Activated CD8-positive, alpha-beta memory T cell treated with anti-CD3 and anti-CD28 coated beads, Interleukin-2, amount 10 ng/mL, durations not matched to agents 7 days and 5 days (primary cell): Measurements from ENCODE around the gene TRIM41. TPM values are rescaled to one million over a fixed set of nuclear protein-coding genes. Genes with fewer than 3 reads are reported as not detected.

ENCODE experiments used
- ATAC-seq: fragments of 150-1000 bp; cut with Tn5 transposase; one replicate; pipeline ENCODE4 v1.10.0; 2021; ENCODE audit warnings: moderate library complexity
- CTCF ChIA-PET: fragments of 350-600 bp; sonication (Branson Sonifier 250); formaldehyde crosslinking; loops from one replicate; lab custom pipeline; 2021; ENCODE audit warnings: antibody characterized with exemption; lab: Charles Lee
- DNase-seq: peaks from one replicate; pipeline ENCODE4 v3.0.0-alpha.2; 2020
- H3K27ac Mint-ChIP-seq: one replicate; pipeline ENCODE4 v1.8.0; 2021; ENCODE audit warnings: mild to moderate bottlenecking, mixed read lengths
- H3K27me3 Mint-ChIP-seq: one replicate; pipeline ENCODE4 v1.8.0; 2021; ENCODE audit warnings: mixed read lengths
- H3K36me3 Mint-ChIP-seq: one replicate; pipeline ENCODE4 v1.8.0; 2021; ENCODE audit warnings: mild to moderate bottlenecking, mixed read lengths
- H3K4me1 Mint-ChIP-seq: one replicate; pipeline ENCODE4 v1.8.0; 2021; ENCODE audit warnings: mixed read lengths
- H3K4me3 Mint-ChIP-seq: one replicate; pipeline ENCODE4 v1.8.0; 2021; ENCODE audit warnings: mild to moderate bottlenecking, moderate library complexity, mixed read lengths
- H3K9me3 Mint-ChIP-seq: one replicate; pipeline ENCODE4 v1.8.0; 2022; ENCODE audit warnings: low read depth, mixed read lengths
- total RNA-seq, 2 experiments: library from RNA; stranded (reverse); gene quantifications; one replicate each; pipeline ENCODE4 v1.2.3, GENCODE V29; 2021

TRIM41 gene
- total RNA-seq, 2 experiments from 2014 or later = 40.7 to 44.9 TPM

DNA sequence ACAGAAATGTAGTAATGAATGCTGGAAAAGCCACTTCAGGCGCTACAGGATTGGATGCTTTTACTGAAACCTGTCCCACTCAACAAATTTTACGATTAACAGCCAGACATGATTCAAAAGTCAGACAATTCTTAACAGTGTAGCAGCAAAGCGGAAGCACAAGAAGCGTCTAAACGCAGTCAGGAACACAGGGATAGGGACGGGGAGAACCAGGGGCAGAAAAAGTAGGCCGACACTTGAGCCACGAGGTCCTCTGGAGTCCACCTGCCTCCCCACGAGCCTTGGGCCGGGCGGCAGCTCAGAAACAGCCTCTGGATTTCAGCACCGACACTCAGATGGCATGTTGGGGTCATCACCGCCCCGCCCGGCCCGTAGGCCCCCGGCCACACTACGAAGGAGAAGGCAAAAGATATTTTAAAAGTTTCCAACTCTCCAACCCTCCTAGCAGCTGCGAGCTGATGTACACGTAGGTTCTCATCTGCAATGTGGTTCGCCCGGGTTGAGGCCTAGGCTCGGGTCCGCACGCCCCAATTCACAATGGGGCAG lies 20.0 kb downstream of the TRIM41 start:
- Mint-ChIP-seq H3K27me3 (no peaks in the 10 kb centered on the region), H3K36me3 (peaks cover 57% of the 10 kb centered on the region), H3K9me3 (no peaks in the 10 kb centered on the region), H3K27ac (peak overlapping the region; percentile 95), H3K4me1 (peaks cover 62% of the 10 kb centered on the region), H3K4me3 (peak overlapping the region; percentile 94)
- ATAC-seq (no peak), DNase-seq (no peak)
- CTCF ChIA-PET = interaction anchor here (0.8 to 2.7 kb wide), 5 partner anchors 8 to 20 kb away, joined by 3 to 18 read pairs (median 6); partner anchors contain the start of genes TRIM41 and TRIM52

DNA sequence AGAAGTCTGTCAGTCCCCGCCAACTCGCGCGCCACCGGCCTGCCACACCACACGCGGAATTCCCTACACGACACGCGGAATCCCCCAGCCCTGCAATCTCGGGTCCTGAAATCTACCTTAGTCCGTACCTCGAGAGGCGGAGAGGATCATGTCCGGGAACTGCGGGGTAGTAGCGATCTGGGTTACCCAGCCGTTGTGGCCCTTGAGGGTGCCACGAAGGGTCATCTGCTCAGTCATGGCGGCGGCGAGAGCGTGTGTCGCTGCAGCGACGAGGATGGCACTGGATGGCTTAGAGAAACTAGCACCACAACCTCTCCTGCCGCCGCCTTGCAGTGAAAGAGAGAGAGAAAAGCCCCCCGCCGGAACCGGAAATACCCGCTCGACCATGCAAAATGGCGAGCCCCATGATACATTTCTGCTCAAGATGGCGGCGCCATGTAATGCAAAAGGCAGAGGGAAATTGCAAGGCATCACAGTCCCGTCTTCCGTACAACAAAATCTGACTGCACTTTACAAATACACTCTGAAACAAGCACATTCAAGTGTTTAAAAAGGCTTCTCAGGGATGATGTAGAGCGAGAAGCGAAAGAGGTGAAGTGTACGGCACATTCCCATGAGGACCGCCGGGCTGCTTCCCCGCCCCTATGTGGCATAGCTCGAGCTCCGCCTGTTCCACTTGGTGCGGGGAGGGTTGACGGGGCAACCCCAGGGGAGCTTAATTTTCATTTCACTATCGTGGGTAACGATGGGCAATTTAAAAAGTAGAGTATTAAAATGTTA lies 20.7 kb downstream of the TRIM41 start, which contains the start of gene RACK1:
TSS of gene RACK1 (minus strand) at position 343 of the 780 bp plus-strand sequence. CDS start at position 237, 106 bp downstream.
- ATAC-seq (peak; percentile 70), DNase-seq (peak; percentile 94)
- peak within 1 kb of the TSS; percentile 94 for H3K4me3 Mint-ChIP-seq
- H3K9me3 Mint-ChIP-seq = no peaks in the 10 kb centered on the region
- peaks cover 53% of the 10 kb centered on the region for H3K36me3 Mint-ChIP-seq
- H3K27me3 Mint-ChIP-seq = no peaks in the 10 kb centered on the region
- CTCF ChIA-PET = interaction anchor here (0.8 to 2.3 kb wide), 11 partner anchors 9 to 84 kb away, joined by 3 to 13 read pairs (median 3); partner anchors contain the start of genes TRIM41 and TRIM52
- H3K4me1 Mint-ChIP-seq = peaks cover 61% of the 10 kb centered on the region
- peak within 1 kb of the TSS; percentile 98 for H3K27ac Mint-ChIP-seq

DNA sequence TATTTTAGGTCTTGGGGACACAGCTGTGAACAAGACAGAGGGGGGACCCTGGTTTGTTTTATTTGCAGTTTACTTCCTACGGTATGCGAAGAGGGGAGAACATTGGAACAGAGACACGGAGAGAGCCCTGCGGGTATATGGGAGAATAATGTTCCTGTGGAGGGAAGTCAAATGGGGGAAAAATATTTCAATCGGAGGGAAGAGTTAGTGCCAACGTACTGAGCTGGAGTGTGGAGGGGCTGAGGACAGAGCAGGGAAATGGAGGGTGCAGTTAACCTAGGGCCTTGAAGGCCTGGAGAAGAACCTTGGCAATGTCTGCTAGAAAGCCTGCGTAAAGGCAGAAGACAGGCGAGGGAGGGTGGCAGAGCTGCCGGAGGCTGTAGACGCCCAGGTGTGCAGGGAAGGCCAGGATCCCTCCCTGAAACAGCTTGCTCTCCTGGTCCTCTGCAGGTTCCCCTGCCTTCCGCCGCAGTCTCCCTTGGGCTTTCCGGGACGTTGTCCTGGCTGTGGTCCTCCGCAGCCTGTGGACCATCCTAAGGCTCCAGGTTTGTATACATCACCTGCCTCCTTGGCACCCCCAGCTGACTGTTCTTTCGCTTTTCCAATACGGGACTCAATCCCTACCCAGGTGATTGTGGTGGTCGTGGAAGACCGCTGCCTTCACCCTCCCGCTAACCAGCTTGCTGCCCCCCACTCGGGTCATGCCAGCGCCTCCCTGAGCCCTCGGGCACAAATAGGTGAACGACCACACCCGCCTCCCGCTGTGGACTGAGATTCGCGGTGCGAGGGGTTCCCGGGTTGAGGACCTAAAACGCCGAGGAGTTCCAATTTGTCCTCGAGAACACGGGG lies 22.6 kb downstream of the TRIM41 start:
- ATAC-seq (no peak), DNase-seq (no peak)
- H3K9me3 Mint-ChIP-seq = no peaks in the 10 kb centered on the region
- peaks cover 65% of the 10 kb centered on the region for H3K4me1 Mint-ChIP-seq
- peak overlapping the region; percentile 94 for H3K4me3 Mint-ChIP-seq
- H3K36me3 Mint-ChIP-seq = peaks cover 45% of the 10 kb centered on the region
- CTCF ChIA-PET = interaction anchor here (0.7 to 8.5 kb wide), 6 partner anchors 9 to 61 kb away, joined by 3 to 49 read pairs (median 3); partner anchors contain the start of gene TRIM52
- H3K27me3 Mint-ChIP-seq = no peaks in the 10 kb centered on the region
- H3K27ac Mint-ChIP-seq = peak overlapping the region; percentile 98

GRCh38 chr5:181246276-181247049 lies 23.4 kb downstream of the TRIM41 start:
- Mint-ChIP-seq H3K9me3 (no peaks in the 10 kb centered on the region), H3K4me1 (peaks cover 62% of the 10 kb centered on the region), H3K4me3 (peak overlapping the region; percentile 94), H3K36me3 (peaks cover 40% of the 10 kb centered on the region), H3K27ac (peak overlapping the region; percentile 98), H3K27me3 (no peaks in the 10 kb centered on the region)
- CTCF ChIA-PET = interaction anchor here (8.5 kb wide), 1 partner anchor 14 kb away, joined by 49 read pairs; the partner anchor contains the start of gene TRIM52
- ATAC-seq (peak; percentile 62), DNase-seq (peak; percentile 89)

DNA sequence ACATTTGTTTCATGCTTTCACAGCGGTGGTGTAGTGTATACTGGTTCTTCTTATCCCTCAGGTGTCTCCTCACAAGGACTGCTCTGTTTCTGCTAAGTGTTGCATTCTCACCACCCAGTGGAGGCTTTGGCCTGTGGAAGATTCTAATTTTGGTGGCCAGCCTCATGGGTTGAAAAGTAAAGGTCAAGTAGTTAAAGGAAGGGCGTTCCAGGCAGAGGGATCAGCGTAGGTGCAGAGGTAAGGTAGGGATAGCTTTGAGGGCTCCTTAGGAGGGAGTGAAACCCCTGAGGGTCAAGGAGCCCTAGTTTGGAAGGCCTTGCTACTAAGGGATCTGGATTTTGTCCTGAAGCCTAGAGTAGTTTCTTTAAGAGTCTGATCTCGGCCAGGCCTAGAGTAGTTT lies 25.2 kb downstream of the TRIM41 start:
- H3K4me1 Mint-ChIP-seq = peaks cover 63% of the 10 kb centered on the region
- CTCF ChIA-PET = interaction anchor here (0.8 to 8.5 kb wide), 4 partner anchors 12 to 64 kb away, joined by 3 to 49 read pairs (median 4); partner anchors contain the start of gene TRIM52
- H3K9me3 Mint-ChIP-seq = no peaks in the 10 kb centered on the region
- H3K27ac Mint-ChIP-seq = peak overlapping the region; percentile 98
- peak overlapping the region; percentile 94 for H3K4me3 Mint-ChIP-seq
- no peak for DNase-seq
- ATAC-seq = no peak
- no peaks in the 10 kb centered on the region for H3K27me3 Mint-ChIP-seq
- peaks cover 28% of the 10 kb centered on the region for H3K36me3 Mint-ChIP-seq

- peaks cover 78% of the 10 kb centered on the region for H3K4me1 Mint-ChIP-seq
- no peaks in the 10 kb centered on the region for H3K9me3 Mint-ChIP-seq
- DNase-seq (no peak), ATAC-seq (no peak)
- H3K4me3 Mint-ChIP-seq = no peak overlapping the region
- CTCF ChIA-PET = interaction anchor here (1.5 to 1.8 kb wide), 2 partner anchors 10 to 71 kb away, joined by 3 to 8 read pairs; no protein-coding TSS in a partner anchor
- no peaks in the 10 kb centered on the region for H3K27me3 Mint-ChIP-seq
- peaks cover 44% of the 10 kb centered on the region for H3K36me3 Mint-ChIP-seq
- H3K27ac Mint-ChIP-seq = no peak overlapping the region
Observed at GRCh38 chr5:181255276-181255675, 32.2 kb downstream of the TRIM41 start.

GRCh38 chr5:181255836-181256578 lies 32.9 kb downstream of the TRIM41 start:
- DNase-seq = no peak
- Mint-ChIP-seq H3K27ac (peak overlapping the region; percentile 35), H3K4me1 (peaks cover 73% of the 10 kb centered on the region), H3K36me3 (peaks cover 39% of the 10 kb centered on the region), H3K9me3 (no peaks in the 10 kb centered on the region), H3K27me3 (no peaks in the 10 kb centered on the region), H3K4me3 (no peak overlapping the region)
- CTCF ChIA-PET = interaction anchor here (1.8 kb wide), 1 partner anchor 71 kb away, joined by 8 read pairs; no protein-coding TSS in a partner anchor
- no peak for ATAC-seq

GRCh38 chr5:181258576-181258975 lies 35.5 kb downstream of the TRIM41 start:
- H3K27ac Mint-ChIP-seq = peak overlapping the region; percentile 31
- H3K4me1 Mint-ChIP-seq = peaks cover 55% of the 10 kb centered on the region
- no peaks in the 10 kb centered on the region for H3K27me3 Mint-ChIP-seq
- ATAC-seq = no peak
- H3K9me3 Mint-ChIP-seq = no peaks in the 10 kb centered on the region
- H3K36me3 Mint-ChIP-seq = peaks cover 30% of the 10 kb centered on the region
- DNase-seq = no peak
- peak overlapping the region; percentile 96 for H3K4me3 Mint-ChIP-seq
- CTCF ChIA-PET = interaction anchor here (4.0 kb wide), 1 partner anchor 10 kb away, joined by 49 read pairs; no protein-coding TSS in a partner anchor

DNA sequence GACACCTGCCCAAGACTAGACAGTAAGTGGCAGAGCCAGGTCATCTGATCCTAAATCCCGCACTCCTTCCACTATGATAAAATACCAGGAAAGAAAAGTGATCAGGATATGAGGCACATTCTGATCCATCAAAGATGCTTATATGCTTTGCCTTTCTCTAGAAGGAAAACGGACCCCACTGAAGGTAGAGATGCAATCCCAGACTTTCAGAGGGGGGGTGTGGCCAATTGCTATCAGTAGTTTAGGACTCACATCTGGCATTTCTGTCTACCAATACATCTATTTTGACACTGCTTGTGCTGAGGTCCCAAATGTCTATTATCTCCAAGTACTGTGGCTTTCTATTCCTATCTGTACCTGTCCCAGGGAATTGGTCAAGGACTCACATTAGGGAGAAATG lies 36.2 kb downstream of the TRIM41 start:
- H3K4me3 Mint-ChIP-seq = peak overlapping the region; percentile 96
- peaks cover 32% of the 10 kb centered on the region for H3K36me3 Mint-ChIP-seq
- DNase-seq = no peak
- H3K4me1 Mint-ChIP-seq = peaks cover 53% of the 10 kb centered on the region
- CTCF ChIA-PET = interaction anchor here (2.9 to 4.0 kb wide), 2 partner anchors 11 to 16 kb away, joined by 13 to 49 read pairs; partner anchors contain the start of gene RACK1
- peak overlapping the region; percentile 95 for H3K27ac Mint-ChIP-seq
- H3K27me3 Mint-ChIP-seq = no peaks in the 10 kb centered on the region
- ATAC-seq = no peak
- H3K9me3 Mint-ChIP-seq = no peaks in the 10 kb centered on the region

- no peaks in the 10 kb centered on the region for H3K9me3 Mint-ChIP-seq
- peak overlapping the region; percentile 95 for H3K27ac Mint-ChIP-seq
- H3K27me3 Mint-ChIP-seq = no peaks in the 10 kb centered on the region
- H3K36me3 Mint-ChIP-seq = peaks cover 30% of the 10 kb centered on the region
- ATAC-seq (no peak), DNase-seq (no peak)
- CTCF ChIA-PET = interaction anchor here (0.9 to 4.0 kb wide), 5 partner anchors 12 to 79 kb away, joined by 3 to 49 read pairs (median 6); partner anchors contain the start of gene RACK1
- peaks cover 47% of the 10 kb centered on the region for H3K4me1 Mint-ChIP-seq
- H3K4me3 Mint-ChIP-seq = peak overlapping the region; percentile 96
Observed at GRCh38 chr5:181259974-181260719, 37.1 kb downstream of the TRIM41 start.
